ENCODE results near the gene PTGFR.

Gene PTGFR

GRCh38 chr1:78553859-78554258, 63.1 kb downstream of the PTGFR start:
- H3K9me3 ChIP-seq (ENCODE audit: insufficient read depth, low read depth, low read length), result peaks cover 14% of the 10 kb centered on the region; the same call in 1 of the 2 replicates
- no peaks in the 10 kb centered on the region for H3K36me3 ChIP-seq (ENCODE audit: insufficient read depth, low read length)
- 37% methylated on average over 5 of the region's 5 CpGs for WGBS
- no peaks in the 10 kb centered on the region for H3K27me3 ChIP-seq (ENCODE audit: insufficient read depth, low read length)
- H3K4me3 ChIP-seq (ENCODE audit: low read length), result no peak overlapping the region
- H3K4me1 ChIP-seq (ENCODE audit: insufficient read depth, low read length), result no peaks in the 10 kb centered on the region
- no peak overlapping the region for H3K27ac ChIP-seq (ENCODE audit: low read depth, low read length)
- H3K9ac ChIP-seq (ENCODE audit: low read depth, low read length), result no peak overlapping the region

GRCh38 chr1:78554840-78555239, 64.1 kb downstream of the PTGFR start:
- H3K36me3 ChIP-seq (ENCODE audit: insufficient read depth, low read length), result no peaks in the 10 kb centered on the region
- H3K27ac ChIP-seq (ENCODE audit: low read depth, low read length), result no peak overlapping the region
- H3K4me1 ChIP-seq (ENCODE audit: insufficient read depth, low read length), result no peaks in the 10 kb centered on the region
- H3K27me3 ChIP-seq (ENCODE audit: insufficient read depth, low read length), result no peaks in the 10 kb centered on the region
- H3K9me3 ChIP-seq (ENCODE audit: insufficient read depth, low read depth, low read length), result peaks cover 14% of the 10 kb centered on the region; the same call in 1 of the 2 replicates
- H3K9ac ChIP-seq (ENCODE audit: low read depth, low read length), result no peak overlapping the region
- H3K4me3 ChIP-seq (ENCODE audit: low read length), result no peak overlapping the region

- no peaks in the 10 kb centered on the region for H3K27me3 ChIP-seq (ENCODE audit: insufficient read depth, low read length)
- H3K9me3 ChIP-seq (ENCODE audit: insufficient read depth, low read depth, low read length), result 0 out of 2 replicates have a peak, but pooled peaks cover 8% of the 10 kb centered on the region
- no peaks in the 10 kb centered on the region for H3K36me3 ChIP-seq (ENCODE audit: insufficient read depth, low read length)
- H3K27ac ChIP-seq (ENCODE audit: low read depth, low read length), result no peak overlapping the region
- no peak overlapping the region for H3K9ac ChIP-seq (ENCODE audit: low read depth, low read length)
- no peaks in the 10 kb centered on the region for H3K4me1 ChIP-seq (ENCODE audit: insufficient read depth, low read length)
- H3K4me3 ChIP-seq (ENCODE audit: low read length), result no peak overlapping the region
Observed at GRCh38 chr1:78559680-78560079, 68.9 kb downstream of the PTGFR start.

- H3K4me3 ChIP-seq (ENCODE audit: low read length), result no peak overlapping the region
- no peaks in the 10 kb centered on the region for H3K27me3 ChIP-seq (ENCODE audit: insufficient read depth, low read length)
- no peaks in the 10 kb centered on the region for H3K36me3 ChIP-seq (ENCODE audit: insufficient read depth, low read length)
- no peak overlapping the region for H3K9ac ChIP-seq (ENCODE audit: low read depth, low read length)
- no peak overlapping the region for H3K27ac ChIP-seq (ENCODE audit: low read depth, low read length)
- H3K4me1 ChIP-seq (ENCODE audit: insufficient read depth, low read length), result no peaks in the 10 kb centered on the region
- 100% methylated on average over 1 of the region's 1 CpG for WGBS
- H3K9me3 ChIP-seq (ENCODE audit: insufficient read depth, low read depth, low read length), result 0 out of 2 replicates have a peak, but pooled peaks cover 2% of the 10 kb centered on the region
Observed at GRCh38 chr1:78560811-78561210, 70.0 kb downstream of the PTGFR start.

GRCh38 chr1:78561856-78562255, 71.1 kb downstream of the PTGFR start:
- H3K27ac ChIP-seq (ENCODE audit: low read depth, low read length), result no peak overlapping the region
- WGBS, result 88% methylated on average over 2 of the region's 2 CpGs
- no peaks in the 10 kb centered on the region for H3K27me3 ChIP-seq (ENCODE audit: insufficient read depth, low read length)
- 0 out of 2 replicates have a peak, but pooled peaks cover 2% of the 10 kb centered on the region for H3K9me3 ChIP-seq (ENCODE audit: insufficient read depth, low read depth, low read length)
- H3K4me1 ChIP-seq (ENCODE audit: insufficient read depth, low read length), result no peaks in the 10 kb centered on the region
- no peak overlapping the region for H3K4me3 ChIP-seq (ENCODE audit: low read length)
- no peak overlapping the region for H3K9ac ChIP-seq (ENCODE audit: low read depth, low read length)
- no peaks in the 10 kb centered on the region for H3K36me3 ChIP-seq (ENCODE audit: insufficient read depth, low read length)

GRCh38 chr1:78565393-78565792, 74.6 kb downstream of the PTGFR start:
- no peaks in the 10 kb centered on the region for H3K4me1 ChIP-seq (ENCODE audit: insufficient read depth, low read length)
- H3K36me3 ChIP-seq (ENCODE audit: insufficient read depth, low read length), result no peaks in the 10 kb centered on the region
- 0 out of 2 replicates have a peak, but pooled peaks cover 2% of the 10 kb centered on the region for H3K9me3 ChIP-seq (ENCODE audit: insufficient read depth, low read depth, low read length)
- WGBS, result 89% methylated on average over 2 of the region's 2 CpGs
- no peak overlapping the region for H3K9ac ChIP-seq (ENCODE audit: low read depth, low read length)
- H3K4me3 ChIP-seq (ENCODE audit: low read length), result no peak overlapping the region
- no peaks in the 10 kb centered on the region for H3K27me3 ChIP-seq (ENCODE audit: insufficient read depth, low read length)
- no peak overlapping the region for H3K27ac ChIP-seq (ENCODE audit: low read depth, low read length)

- Histone ChIP-seq H3K9ac (ENCODE audit: low read depth, low read length) (no peak overlapping the region), H3K27ac (ENCODE audit: low read depth, low read length) (no peak overlapping the region), H3K4me3 (ENCODE audit: low read length) (no peak overlapping the region), H3K4me1 (ENCODE audit: insufficient read depth, low read length) (no peaks in the 10 kb centered on the region), H3K27me3 (ENCODE audit: insufficient read depth, low read length) (no peaks in the 10 kb centered on the region), H3K36me3 (ENCODE audit: insufficient read depth, low read length) (no peaks in the 10 kb centered on the region), H3K9me3 (ENCODE audit: insufficient read depth, low read depth, low read length) (no peaks in the 10 kb centered on the region)
- 58% methylated on average over 2 of the region's 2 CpGs for WGBS
Observed at GRCh38 chr1:78570539-78570938, 79.8 kb downstream of the PTGFR start.

GRCh38 chr1:78577257-78578100, 86.7 kb downstream of the PTGFR start:
- no peaks in the 10 kb centered on the region for H3K4me1 ChIP-seq (ENCODE audit: insufficient read depth, low read length)
- 91% methylated on average over 8 of the region's 9 CpGs for WGBS
- no peak overlapping the region for H3K27ac ChIP-seq (ENCODE audit: low read depth, low read length)
- no peak overlapping the region for H3K4me3 ChIP-seq (ENCODE audit: low read length)
- H3K36me3 ChIP-seq (ENCODE audit: insufficient read depth, low read length), result no peaks in the 10 kb centered on the region
- no peak overlapping the region for H3K9ac ChIP-seq (ENCODE audit: low read depth, low read length)
- no peaks in the 10 kb centered on the region for H3K27me3 ChIP-seq (ENCODE audit: insufficient read depth, low read length)
- no peaks in the 10 kb centered on the region for H3K9me3 ChIP-seq (ENCODE audit: insufficient read depth, low read depth, low read length)

- Histone ChIP-seq H3K27me3 (ENCODE audit: insufficient read depth, low read length) (no peaks in the 10 kb centered on the region), H3K36me3 (ENCODE audit: insufficient read depth, low read length) (no peaks in the 10 kb centered on the region), H3K9me3 (ENCODE audit: insufficient read depth, low read depth, low read length) (no peaks in the 10 kb centered on the region), H3K9ac (ENCODE audit: low read depth, low read length) (no peak overlapping the region), H3K4me3 (ENCODE audit: low read length) (no peak overlapping the region), H3K4me1 (ENCODE audit: insufficient read depth, low read length) (no peaks in the 10 kb centered on the region), H3K27ac (ENCODE audit: low read depth, low read length) (no peak overlapping the region)
- 100% methylated on average over 1 of the region's 1 CpG for WGBS
Observed at GRCh38 chr1:78586572-78586971, 95.8 kb downstream of the PTGFR start.

- H3K27ac ChIP-seq (ENCODE audit: low read depth, low read length), result no peak overlapping the region
- WGBS, result 78% methylated on average over 1 of the region's 1 CpG
- no peak overlapping the region for H3K4me3 ChIP-seq (ENCODE audit: low read length)
Observed at GRCh38 chr1:78587211-78587610, 96.4 kb downstream of the PTGFR start.

More at GRCh38 chr1:78587211-78587610, 96.4 kb downstream of the PTGFR start:
- Histone ChIP-seq H3K9ac (ENCODE audit: low read depth, low read length) (no peak overlapping the region), H3K27me3 (ENCODE audit: insufficient read depth, low read length) (no peaks in the 10 kb centered on the region), H3K9me3 (ENCODE audit: insufficient read depth, low read depth, low read length) (no peaks in the 10 kb centered on the region), H3K4me1 (ENCODE audit: insufficient read depth, low read length) (no peaks in the 10 kb centered on the region), H3K36me3 (ENCODE audit: insufficient read depth, low read length) (no peaks in the 10 kb centered on the region)

All from HUES64 (cell line).